Smooth muscle cell of the brain vasculature (primary cell): Measurements from ENCODE around the gene PMS2.
"Not testable (repeated sequence)": the region's sequence is repeated elsewhere in the genome, so short reads cannot be mapped to it uniquely, and the experiment has no call there.

Experiments used
- DNase-seq: peaks from one replicate; pipeline ENCODE4 v3.0.0-alpha.2; 2012; ENCODE audit warnings: low read depth, low spot score

The PMS2 gene

GRCh38 chr7:6015917-6016652, 7.2 kb upstream of the PMS2 start:
- peak; percentile 67 for DNase-seq

GRCh38 chr7:6012355-6013104, 3.7 kb upstream of the PMS2 start:
- DNase-seq, result no peak

GRCh38 chr7:6011541-6011940, 2.7 kb upstream of the PMS2 start:
- DNase-seq, result no peak

GRCh38 chr7:6010370-6010769, 1.5 kb upstream of the PMS2 start:
- not testable (repeated sequence) for DNase-seq

- DNase-seq, result not testable (repeated sequence)
Measured at GRCh38 chr7:6007835-6008590, 836 bp downstream of the PMS2 start.

GRCh38 chr7:6007386-6007785, 1.5 kb downstream of the PMS2 start:
- no peak for DNase-seq

GRCh38 chr7:5997210-5997808, 11.5 kb downstream of the PMS2 start:
- DNase-seq, result peak; percentile 33

- not testable (repeated sequence) for DNase-seq
Measured at GRCh38 chr7:5987061-5987460, 21.8 kb downstream of the PMS2 start.

GRCh38 chr7:5979680-5980314, 29.1 kb downstream of the PMS2 start:
- DNase-seq, result not testable (repeated sequence)

GRCh38 chr7:5973580-5973979, 35.3 kb downstream of the PMS2 start:
- not testable (repeated sequence) for DNase-seq

GRCh38 chr7:5970347-5970911, 38.4 kb downstream of the PMS2 start, which contains the start of gene RSPH10B:
Gene RSPH10B (minus strand): TSS chr7:5970689. CDS start chr7:5967116, 3,573 bp downstream.
- DNase-seq, result not testable (repeated sequence)

GRCh38 chr7:5963810-5964209, 45.0 kb downstream of the PMS2 start:
- not testable (repeated sequence) for DNase-seq

- DNase-seq, result not testable (repeated sequence)
Measured at GRCh38 chr7:5963205-5963604, 45.6 kb downstream of the PMS2 start.

GRCh38 chr7:5934945-5935450, 73.9 kb downstream of the PMS2 start:
- not testable (repeated sequence) for DNase-seq

GRCh38 chr7:5931905-5932644, 76.8 kb downstream of the PMS2 start:
- DNase-seq, result not testable (repeated sequence)

- DNase-seq, result not testable (repeated sequence)
Measured at GRCh38 chr7:5931250-5931649, 77.6 kb downstream of the PMS2 start.

- DNase-seq, result not testable (repeated sequence)
Measured at GRCh38 chr7:5930290-5930689, 78.6 kb downstream of the PMS2 start.

- not testable (repeated sequence) for DNase-seq
Measured at GRCh38 chr7:5926263-5926870, 82.5 kb downstream of the PMS2 start.

- DNase-seq, result not testable (repeated sequence)
Measured at GRCh38 chr7:5924630-5925029, 84.2 kb downstream of the PMS2 start.
